ENCODE data around the gene PYGB. TPM values are rescaled to one million over a fixed set of nuclear protein-coding genes. Genes with fewer than 3 reads are reported as not detected.

The PYGB gene
- total and polyA plus RNA-seq, 2 experiments from 2014 or later = 45.3 to 61.1 TPM

DNA sequence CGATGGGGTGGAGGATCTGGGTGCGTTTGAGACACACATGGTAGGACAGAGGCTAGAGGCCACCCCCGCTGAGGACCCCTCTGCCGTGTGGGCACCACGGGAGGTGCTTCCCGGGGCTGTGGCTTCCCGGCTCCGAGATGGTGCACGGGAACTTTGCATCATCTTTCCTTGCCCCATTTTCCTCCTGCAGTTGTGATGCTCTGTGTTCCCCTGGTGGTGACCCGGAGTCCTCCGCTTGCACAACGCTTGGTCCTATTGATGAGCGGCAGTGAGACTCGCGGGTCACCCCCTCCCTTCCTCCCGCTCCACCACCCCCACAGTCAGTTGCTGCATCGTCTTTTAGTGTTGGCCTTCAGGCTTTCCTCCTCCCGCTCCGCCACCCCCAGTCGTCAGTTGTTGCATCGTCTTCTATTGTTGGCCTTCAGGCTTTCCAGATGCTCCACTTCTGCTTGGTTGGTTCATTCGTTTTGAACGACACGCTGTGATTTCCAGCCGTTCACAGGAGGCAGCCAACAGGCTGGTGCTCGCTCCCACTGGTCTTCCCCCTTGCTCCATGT, 37.3 kb downstream of the PYGB start:
- WGBS (ENCODE audit: low lambda C conversion rate, missing lambda C conversion rate) = 90% methylated on average over 26 of the region's 26 CpGs
- Histone ChIP-seq H2AFZ (no peak overlapping the region), H4K20me1 (ENCODE audit: insufficient read depth, poor library complexity, severe bottlenecking) (no peaks in the 10 kb centered on the region), H3K27me3 (no peaks in the 10 kb centered on the region), H3K4me1 (ENCODE audit: insufficient read depth) (no peaks in the 10 kb centered on the region), H3K79me2 (no peaks in the 10 kb centered on the region), H3K4me2 (no peak overlapping the region), H3K4me3 (no peak overlapping the region), H3K9me3 (ENCODE audit: low read depth) (no peaks in the 10 kb centered on the region), H3K36me3 (replicated peaks; ENCODE audit: insufficient read depth, low read depth) (no peaks in the 10 kb centered on the region), H3K27ac (no peak overlapping the region), H3K9me2 (replicated peaks; ENCODE audit: insufficient read depth) (no peaks in the 10 kb centered on the region)
- TF ChIP-seq CTCF (IDR thresholded peaks at IDR 0.05; ENCODE audit: poor library complexity) (no peak), EZH2phosphoT487 (IDR thresholded peaks at IDR 0.05; ENCODE audit: low read depth, severe bottlenecking, unreplicated experiment) (no peak), EZH2 (IDR thresholded peaks at IDR 0.05; ENCODE audit: borderline replicate concordance) (no peak)
- DNase-seq (ENCODE audit: low spot score) = no peak

GRCh38 chr20:25285856-25286798, 38.2 kb downstream of the PYGB start:
- Histone ChIP-seq H4K20me1 (ENCODE audit: insufficient read depth, poor library complexity, severe bottlenecking) (no peaks in the 10 kb centered on the region), H3K4me3 (no peak overlapping the region), H2AFZ (no peak overlapping the region), H3K4me1 (ENCODE audit: insufficient read depth) (no peaks in the 10 kb centered on the region), H3K36me3 (replicated peaks; ENCODE audit: insufficient read depth, low read depth) (no peaks in the 10 kb centered on the region), H3K27me3 (no peaks in the 10 kb centered on the region), H3K79me2 (no peaks in the 10 kb centered on the region), H3K4me2 (no peak overlapping the region), H3K9me3 (ENCODE audit: low read depth) (no peaks in the 10 kb centered on the region), H3K9me2 (replicated peaks; ENCODE audit: insufficient read depth) (no peaks in the 10 kb centered on the region), H3K27ac (no peak overlapping the region)
- 95% methylated on average over 23 of the region's 24 CpGs for WGBS (ENCODE audit: low lambda C conversion rate, missing lambda C conversion rate)
- TF ChIP-seq EZH2phosphoT487 (IDR thresholded peaks at IDR 0.05; ENCODE audit: low read depth, severe bottlenecking, unreplicated experiment) = no peak
- TF ChIP-seq CTCF (IDR thresholded peaks at IDR 0.05; ENCODE audit: poor library complexity) = no peak
- TF ChIP-seq EZH2 (IDR thresholded peaks at IDR 0.05; ENCODE audit: borderline replicate concordance) = no peak
- DNase-seq (ENCODE audit: low spot score) = no peak

GRCh38 chr20:25286917-25287316, 39.0 kb downstream of the PYGB start:
- Histone ChIP-seq H3K27ac (no peak overlapping the region), H3K9me3 (ENCODE audit: low read depth) (no peaks in the 10 kb centered on the region), H2AFZ (no peak overlapping the region), H3K4me2 (no peak overlapping the region), H3K79me2 (no peaks in the 10 kb centered on the region), H3K27me3 (no peaks in the 10 kb centered on the region), H3K4me3 (no peak overlapping the region), H4K20me1 (ENCODE audit: insufficient read depth, poor library complexity, severe bottlenecking) (no peaks in the 10 kb centered on the region), H3K36me3 (replicated peaks; ENCODE audit: insufficient read depth, low read depth) (no peaks in the 10 kb centered on the region), H3K9me2 (replicated peaks; ENCODE audit: insufficient read depth) (no peaks in the 10 kb centered on the region), H3K4me1 (ENCODE audit: insufficient read depth) (no peaks in the 10 kb centered on the region)
- 96% methylated on average over 12 of the region's 12 CpGs for WGBS (ENCODE audit: low lambda C conversion rate, missing lambda C conversion rate)
- TF ChIP-seq EZH2phosphoT487 (IDR thresholded peaks at IDR 0.05; ENCODE audit: low read depth, severe bottlenecking, unreplicated experiment) = no peak
- no peak for DNase-seq (ENCODE audit: low spot score)

Data from hepatocyte (in vitro differentiated cells).